ENCODE results near the gene PIGU.

- TF ChIP-seq GATA3 (IDR thresholded peaks at IDR 0.05; ENCODE audit: low read depth, low read length) (no peak), GATA2 (IDR thresholded peaks at IDR 0.05; ENCODE audit: low read depth, low read length) (no peak)
Observed at GRCh38 chr20:34706302-34706875, 29.5 kb upstream of the PIGU start.

Measured in SH-SY5Y (cell line).